NCI-H524 (cell line): ENCODE measurements around the gene RFX2.
"Not testable (repeated sequence)": the region's sequence is repeated elsewhere in the genome, so short reads cannot be mapped to it uniquely, and the experiment has no call there.

Source experiments
- DNase-seq, 2 experiments: peaks; one replicate each; lab custom pipeline; 2025; lab: John Stamatoyannopoulos, UW

The RFX2 gene

DNA sequence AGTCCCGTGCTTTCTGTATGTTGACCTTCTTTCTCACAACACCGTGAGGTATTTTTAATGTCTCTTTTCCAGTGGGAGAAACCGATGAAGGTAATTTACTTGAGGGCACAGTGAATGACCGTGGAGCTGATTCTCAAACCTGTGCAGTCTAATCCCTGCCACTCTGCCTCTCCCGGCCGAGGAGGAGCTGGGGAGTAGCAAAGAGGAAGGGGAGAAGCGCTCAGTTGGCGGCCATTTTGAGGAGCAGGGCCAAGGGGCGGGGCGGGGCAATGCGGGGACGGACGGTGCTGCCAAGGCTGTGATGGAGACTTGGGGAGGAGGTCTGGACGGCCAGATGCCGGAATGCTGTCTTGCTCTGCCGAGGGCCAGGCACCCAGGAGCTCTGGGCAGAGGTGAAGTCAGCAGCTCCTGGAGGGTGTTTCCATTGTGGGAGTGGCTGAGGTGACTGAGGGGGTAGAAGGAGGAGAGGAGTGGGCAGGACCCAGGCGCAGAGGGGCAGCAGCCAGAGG, 120.0 kb downstream of the RFX2 start:
- no peak for DNase-seq

GRCh38 chr19:5989388-5990074, 120.8 kb downstream of the RFX2 start:
- no peak for DNase-seq

GRCh38 chr19:5988517-5989387, 121.5 kb downstream of the RFX2 start:
- DNase-seq, result peak in 1 of 2 experiments; percentile 29

DNA sequence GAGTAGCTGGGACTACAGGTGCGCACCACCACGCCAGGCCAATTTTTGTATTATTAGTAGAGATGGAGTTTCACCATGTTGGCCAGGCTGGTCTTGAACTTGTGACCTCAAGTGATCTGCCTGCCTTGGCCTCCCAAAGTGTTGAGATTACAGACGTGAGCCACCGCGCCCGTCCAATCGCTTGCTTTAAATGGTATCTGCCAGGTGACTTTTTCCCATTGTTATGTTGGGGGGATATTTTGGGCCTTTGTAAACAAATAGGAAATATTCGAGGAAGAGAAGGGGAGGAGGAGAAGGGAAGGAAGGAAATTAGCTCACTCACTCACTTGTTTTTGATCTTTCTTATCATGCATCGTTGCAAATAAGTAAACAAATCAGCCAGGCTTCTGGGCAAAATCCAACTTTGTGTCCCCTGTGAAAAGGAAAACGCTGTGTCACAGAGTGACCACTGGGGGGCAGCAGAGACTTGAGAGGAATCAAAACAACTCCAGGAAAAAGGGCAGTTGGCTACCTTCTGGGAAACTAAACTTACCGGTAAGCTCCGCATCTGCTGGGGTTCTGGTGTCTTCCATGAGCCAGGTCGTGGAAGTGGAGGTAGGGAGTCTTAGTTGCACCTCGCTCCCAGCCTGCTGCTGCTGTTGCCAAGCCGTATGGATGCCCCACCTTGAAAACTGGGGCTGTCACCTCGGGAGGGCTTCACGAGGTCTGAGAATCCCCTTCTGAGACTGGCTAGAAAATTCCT, 123.1 kb downstream of the RFX2 start:
- peak; percentile 59 to 78 for DNase-seq

DNA sequence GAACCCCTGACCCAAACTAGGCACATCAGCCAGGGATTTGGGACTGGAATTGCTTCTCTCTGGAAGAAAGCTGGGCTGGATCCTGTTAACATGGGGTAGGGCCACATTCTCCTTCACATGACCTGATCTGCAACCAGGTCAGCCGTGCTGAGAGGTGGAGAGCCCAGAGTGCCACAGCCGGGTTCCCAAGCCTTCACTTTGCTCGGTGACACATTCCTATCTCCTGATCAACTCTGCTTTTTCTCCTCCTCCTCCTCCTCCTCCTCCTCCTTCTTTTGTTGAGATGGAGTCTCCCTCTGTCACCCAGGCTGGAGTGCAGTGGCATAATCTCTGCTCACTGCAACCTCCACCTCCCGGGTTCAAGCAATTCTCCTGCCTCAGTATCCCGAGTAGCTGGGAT, 124.5 kb downstream of the RFX2 start:
- DNase-seq, result not testable (repeated sequence)

GRCh38 chr19:5985098-5985783, 125.1 kb downstream of the RFX2 start:
- no peak for DNase-seq

GRCh38 chr19:5984600-5984999, 125.7 kb downstream of the RFX2 start:
- DNase-seq, result no peak

- DNase-seq, result no peak
Observed at GRCh38 chr19:5983367-5983955, 126.8 kb downstream of the RFX2 start.

GRCh38 chr19:5978606-5979552, 131.4 kb downstream of the RFX2 start:
- no peak for DNase-seq

- DNase-seq, result peak; percentile 99 to 100
Observed at GRCh38 chr19:5977785-5978605, 132.3 kb downstream of the RFX2 start, which contains the start of gene RANBP3. Gene RANBP3 (minus strand): TSS chr19:5978140. CDS start chr19:5978082, 58 bp downstream.

DNA sequence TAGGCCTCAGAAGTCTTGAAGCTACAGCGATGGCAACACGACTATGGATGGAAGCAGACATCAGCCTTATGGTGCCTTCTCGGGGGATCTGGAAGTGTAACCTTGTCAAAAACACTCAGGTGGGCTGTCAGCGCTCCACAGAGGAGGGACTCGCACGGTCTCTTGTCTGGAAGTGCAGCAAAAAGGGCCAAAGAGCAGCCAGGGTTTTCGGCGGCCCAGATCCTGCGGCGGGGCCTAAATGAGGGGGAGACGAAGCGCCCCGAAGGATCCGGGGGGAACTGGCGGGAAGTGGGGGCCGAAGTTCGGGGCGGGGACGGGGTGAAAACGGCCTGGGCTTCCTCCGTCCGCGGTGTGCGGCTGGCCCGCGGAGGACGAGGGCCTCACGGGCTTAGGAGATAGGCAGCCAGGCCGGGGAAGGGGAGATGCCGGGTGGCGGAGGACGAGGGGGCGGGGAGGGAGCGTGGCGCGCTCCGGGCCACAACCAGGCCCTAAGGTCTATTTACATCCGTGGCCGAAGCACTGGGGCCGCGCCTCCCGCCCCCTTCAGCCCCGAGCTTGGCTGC, 133.0 kb downstream of the RFX2 start:
- DNase-seq, result no peak

GRCh38 chr19:5976768-5977167, 133.5 kb downstream of the RFX2 start:
- no peak for DNase-seq

DNA sequence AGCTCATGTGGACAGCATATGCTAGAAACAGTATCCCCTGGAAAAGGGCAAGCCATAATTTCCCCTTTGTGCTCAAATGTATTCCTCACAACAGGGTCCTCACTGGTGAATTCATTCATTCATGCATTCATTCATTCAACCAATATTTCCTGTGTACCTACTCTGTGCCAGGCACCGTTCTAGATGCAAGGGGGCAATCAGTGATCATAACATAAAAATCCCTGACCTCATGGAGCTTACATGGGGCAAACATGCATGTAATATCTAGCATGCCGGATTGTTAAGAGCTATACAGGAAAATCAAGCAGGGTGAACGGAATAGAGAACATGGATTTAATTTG, 134.9 kb downstream of the RFX2 start:
- no peak for DNase-seq

DNA sequence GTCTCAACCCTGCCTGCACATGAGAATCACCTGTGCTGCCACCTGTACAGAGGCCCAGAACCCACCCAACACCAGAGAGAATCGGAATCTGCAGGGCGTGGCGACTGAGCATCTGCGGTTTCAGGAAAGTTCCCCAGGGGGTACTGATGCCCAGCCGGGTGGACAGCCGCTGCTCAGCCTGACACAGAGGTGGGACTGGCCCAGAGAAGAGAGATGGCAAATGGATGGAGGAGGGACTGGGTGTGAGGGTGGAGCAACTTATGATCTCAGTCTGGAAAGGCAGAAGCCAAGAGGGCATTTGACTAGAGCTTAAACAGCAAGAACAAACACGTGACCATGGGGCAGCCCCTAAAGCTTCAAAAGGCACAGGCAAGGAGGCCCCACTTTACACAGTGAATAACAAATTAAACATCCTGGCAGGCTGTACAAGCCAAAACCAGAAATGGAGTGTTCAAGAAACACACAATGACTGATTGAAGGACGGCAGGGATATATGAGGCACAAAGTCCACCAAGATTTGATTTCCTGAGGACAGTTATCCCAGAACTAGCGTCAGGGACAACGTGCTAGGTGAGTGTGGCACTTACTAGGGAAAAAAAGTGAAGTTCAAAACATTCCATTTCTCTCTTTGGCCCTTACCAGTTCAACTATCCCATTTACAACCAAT, 135.4 kb downstream of the RFX2 start:
- no peak for DNase-seq

DNA sequence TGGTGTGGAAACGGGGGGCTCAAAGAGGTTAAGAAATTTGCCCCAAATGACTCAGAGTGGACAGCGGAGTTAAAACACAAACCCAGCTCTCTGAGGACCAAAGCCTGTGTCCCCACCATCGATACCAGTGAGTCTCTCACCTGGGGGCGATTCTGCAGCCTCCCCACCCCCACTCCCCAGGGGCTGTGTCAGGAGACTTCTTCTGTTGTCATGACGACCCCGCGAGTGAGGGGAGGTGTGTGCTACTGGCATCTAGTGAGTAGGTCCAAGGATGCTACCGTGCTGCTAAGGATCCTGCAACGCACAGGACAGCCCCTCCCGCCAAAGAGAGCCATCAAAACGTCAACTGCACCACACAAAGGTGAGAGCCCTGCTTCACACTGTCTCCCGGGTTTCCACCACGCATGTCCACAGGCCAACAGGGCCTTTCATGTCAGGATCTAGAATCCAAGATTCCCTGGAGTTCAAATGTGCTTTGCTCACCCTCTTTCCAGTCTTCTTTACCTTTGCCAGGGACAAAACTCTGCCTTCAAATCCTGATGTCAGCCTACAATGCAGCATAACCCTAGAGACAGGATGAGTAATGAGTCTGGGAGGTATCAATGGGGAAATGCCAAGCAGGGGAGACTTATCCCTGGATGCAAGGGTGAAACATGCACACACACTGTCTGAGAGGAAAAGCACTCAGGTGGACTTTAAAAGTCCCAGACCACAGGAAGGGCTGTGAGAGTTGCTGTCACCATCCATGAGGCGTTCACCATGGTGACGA, 136.2 kb downstream of the RFX2 start:
- no peak for DNase-seq

DNA sequence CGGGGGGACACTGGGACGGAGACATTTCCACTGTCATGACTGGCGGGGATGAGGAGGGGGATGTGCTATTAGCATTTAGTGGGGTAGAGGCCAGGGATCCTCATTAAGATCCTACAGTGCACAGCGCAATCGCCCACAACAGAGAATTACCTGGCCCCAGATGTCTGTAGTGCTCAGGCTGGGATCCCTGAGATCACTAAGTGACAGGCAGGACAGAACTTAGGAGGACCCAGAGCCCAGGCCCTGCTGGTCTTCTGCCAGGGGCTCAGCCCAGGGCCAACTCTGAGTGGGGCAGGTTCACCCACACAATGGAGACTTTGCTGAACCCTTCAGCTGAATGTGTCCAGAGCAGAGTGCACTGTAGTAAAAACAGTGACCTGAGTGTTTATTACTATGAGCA, 136.9 kb downstream of the RFX2 start:
- DNase-seq, result no peak

DNA sequence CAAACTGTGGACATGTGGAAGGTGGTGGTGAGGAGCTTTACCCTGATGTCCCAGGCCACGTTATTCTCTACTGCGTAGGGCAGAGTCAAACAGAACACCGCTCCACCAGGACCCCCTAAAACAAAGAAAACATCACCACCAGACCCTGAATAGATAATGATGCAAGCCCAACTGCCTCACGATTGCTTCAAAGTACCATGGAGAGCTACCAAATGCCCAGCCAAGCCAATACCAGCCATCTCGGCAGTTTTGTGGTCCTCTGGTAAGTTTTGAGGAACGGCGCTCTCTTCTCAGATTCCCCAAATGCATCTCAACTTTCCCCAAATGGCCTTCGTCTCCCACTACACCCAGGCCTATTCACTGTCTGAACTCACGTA, 138.0 kb downstream of the RFX2 start:
- no peak for DNase-seq
